ENCODE measurements around the gene DDX5.

The DDX5 gene

DNA sequence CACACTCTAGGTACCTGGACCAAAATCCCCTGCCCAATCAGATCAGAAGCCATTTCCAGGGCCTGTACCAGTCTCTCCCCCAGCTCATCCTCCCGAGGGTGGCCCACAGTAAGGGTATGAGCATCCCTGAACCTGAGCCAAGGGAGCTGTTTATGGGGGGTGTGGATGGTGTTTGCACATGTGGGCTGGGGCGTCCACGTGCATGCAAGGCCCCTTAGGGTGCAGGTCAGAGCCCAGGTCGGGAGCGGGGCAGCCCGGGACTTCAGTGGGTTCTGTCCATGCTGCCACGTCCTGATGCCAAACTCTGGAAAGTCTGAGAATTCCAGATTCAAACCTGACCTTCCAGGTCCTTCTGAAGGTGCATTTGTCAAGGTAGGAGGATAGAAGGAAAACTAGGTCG lies 47.3 kb downstream of the DDX5 start:
- Mint-ChIP-seq H3K27ac (no peak overlapping the region), H3K36me3 (ENCODE audit: low read depth) (no peaks in the 10 kb centered on the region), H3K9me3 (no peaks in the 10 kb centered on the region), H3K4me3 (no peak overlapping the region), H3K4me1 (peaks cover 18% of the 10 kb centered on the region), H3K27me3 (no peaks in the 10 kb centered on the region)
- ATAC-seq (no peak), DNase-seq (no peak)

DNA sequence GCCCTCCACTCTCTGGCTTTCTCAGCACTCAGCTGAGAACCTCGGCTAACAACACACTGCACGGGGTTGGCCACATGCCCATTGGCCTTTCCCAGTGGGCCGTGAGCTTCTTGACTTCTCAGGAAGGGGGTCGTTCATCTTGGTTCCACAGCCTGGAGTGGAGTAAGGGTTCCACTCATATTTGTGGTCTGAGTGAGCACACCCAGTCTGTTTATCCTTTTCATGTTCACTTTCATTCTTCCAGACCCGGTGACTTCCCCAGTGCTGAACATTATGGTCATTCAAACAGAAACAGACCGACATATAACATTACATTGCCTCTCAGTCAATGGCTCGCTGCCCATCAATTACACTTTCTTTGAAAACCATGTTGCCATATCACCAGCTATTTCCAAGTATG lies 48.9 kb downstream of the DDX5 start:
- Mint-ChIP-seq H3K27ac (no peak overlapping the region), H3K9me3 (no peaks in the 10 kb centered on the region), H3K4me1 (peaks cover 18% of the 10 kb centered on the region), H3K4me3 (no peak overlapping the region), H3K27me3 (no peaks in the 10 kb centered on the region), H3K36me3 (ENCODE audit: low read depth) (peaks cover 2% of the 10 kb centered on the region)
- no peak for DNase-seq
- no peak for ATAC-seq

DNA sequence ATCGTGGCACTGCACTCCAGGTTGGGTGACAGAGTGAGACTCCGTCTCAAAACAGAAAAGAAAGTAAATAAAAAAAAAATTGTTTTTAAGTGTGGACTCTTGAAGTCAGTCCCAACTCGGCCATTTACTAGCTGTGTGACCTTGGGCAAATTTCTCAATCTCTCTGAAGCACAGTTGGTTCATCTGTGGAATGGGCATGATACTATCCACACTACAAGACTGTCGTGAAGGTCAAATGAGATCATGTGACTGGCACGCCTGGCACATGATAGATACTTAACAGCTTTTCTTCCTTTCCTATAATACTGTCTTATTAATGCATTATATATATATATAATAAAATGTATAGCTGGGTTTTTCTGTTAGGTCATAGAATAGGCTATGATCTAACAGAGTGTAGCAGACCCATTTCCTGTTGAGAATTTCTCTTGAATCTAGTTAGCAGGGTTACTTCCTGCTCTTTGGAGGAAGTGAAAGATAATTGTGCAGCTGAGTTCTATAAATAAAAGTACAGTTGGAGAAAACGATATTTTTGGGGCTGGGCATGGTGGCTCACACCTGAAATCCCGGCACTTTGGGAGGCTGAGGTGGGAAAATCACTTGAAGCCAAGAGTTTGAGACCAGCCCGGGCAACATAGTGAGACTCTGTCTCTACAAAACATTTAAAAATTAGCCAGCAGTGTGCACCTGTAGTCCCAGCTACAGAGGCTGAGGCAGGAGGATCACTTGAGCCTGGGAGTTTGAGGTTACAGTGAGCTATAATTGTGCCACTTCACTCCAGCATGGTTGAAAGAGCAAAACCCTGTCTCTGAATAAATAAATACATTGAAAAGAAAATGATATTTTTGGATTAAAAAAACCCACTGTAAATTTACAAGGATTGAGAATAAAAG lies 49.9 kb downstream of the DDX5 start:
- Mint-ChIP-seq H3K27ac (no peak overlapping the region), H3K9me3 (no peaks in the 10 kb centered on the region), H3K36me3 (ENCODE audit: low read depth) (peaks cover 2% of the 10 kb centered on the region), H3K27me3 (no peaks in the 10 kb centered on the region), H3K4me3 (no peak overlapping the region), H3K4me1 (peaks cover 18% of the 10 kb centered on the region)
- DNase-seq (no peak), ATAC-seq (no peak)

DNA sequence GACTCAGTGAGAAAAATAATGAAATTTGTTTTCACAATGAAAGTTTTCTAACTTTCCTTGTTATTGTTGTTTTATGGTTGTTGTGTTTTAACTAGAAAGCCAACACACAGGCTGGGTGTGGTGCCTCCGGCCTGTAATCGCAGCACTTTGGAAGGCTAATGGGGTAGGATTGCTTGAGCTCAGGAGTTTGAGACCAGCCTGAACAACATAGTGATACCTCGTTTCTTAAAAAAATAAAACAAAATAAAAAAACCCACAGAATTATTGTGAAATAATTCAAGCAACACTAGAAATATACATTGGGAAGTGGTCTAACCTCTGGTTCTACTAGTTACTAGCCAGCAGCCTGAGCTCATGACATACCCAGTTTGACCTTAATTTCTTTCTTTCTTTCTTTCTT lies 56.5 kb downstream of the DDX5 start:
- no peak for DNase-seq
- H3K36me3 Mint-ChIP-seq (ENCODE audit: low read depth), result peaks cover 2% of the 10 kb centered on the region
- no peak overlapping the region for H3K4me3 Mint-ChIP-seq
- no peaks in the 10 kb centered on the region for H3K9me3 Mint-ChIP-seq
- no peaks in the 10 kb centered on the region for H3K27me3 Mint-ChIP-seq
- no peak for ATAC-seq
- no peak overlapping the region for H3K27ac Mint-ChIP-seq
- H3K4me1 Mint-ChIP-seq, result peaks cover 11% of the 10 kb centered on the region

DNA sequence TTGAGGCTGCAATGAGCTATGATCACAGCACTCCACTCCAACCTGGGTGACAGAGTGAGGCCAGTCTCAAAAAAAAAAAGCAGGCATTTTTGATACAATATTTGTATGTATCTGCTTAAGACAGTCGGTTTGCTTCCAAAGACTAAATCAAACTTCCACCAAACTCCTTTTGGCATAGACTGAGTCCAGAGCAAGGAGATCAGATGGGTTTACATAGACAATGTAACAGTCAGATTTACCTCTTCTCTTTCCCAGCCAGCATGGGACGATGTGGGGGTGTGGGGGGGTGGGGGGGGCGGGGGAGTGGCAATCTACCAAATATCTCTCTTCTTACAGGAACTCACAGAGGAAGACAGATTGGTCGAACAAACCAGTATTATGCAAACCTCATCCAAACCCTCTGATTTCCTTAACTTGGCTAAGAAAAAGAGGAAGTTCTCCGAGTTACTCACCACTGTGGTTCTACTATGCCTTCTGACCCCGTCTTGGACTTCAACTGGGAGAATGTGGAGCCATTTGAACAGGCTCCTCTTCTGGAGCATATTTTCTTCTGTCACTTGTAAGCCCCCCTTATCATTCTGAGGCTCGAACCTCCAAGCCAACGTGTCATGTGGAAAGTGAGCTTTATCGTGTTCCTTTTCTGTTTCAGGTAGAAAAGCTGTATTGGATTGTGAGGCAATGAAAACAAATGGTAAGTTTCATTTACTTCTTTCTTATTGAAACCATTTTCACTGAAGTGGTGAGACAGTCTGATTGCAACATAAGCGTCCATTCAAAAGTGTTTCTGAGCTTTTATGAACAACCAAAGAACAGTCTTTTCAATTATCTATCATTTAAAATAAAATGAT lies 57.2 kb downstream of the DDX5 start, which contains the start of gene MILR1:
TSS of gene MILR1 (plus strand) at position 451 of the 848 bp plus-strand sequence. CDS start at position 505, 54 bp downstream.
- Mint-ChIP-seq H3K9me3 (no peaks in the 10 kb centered on the region), H3K36me3 (ENCODE audit: low read depth) (peaks cover 2% of the 10 kb centered on the region), H3K27me3 (no peaks in the 10 kb centered on the region), H3K27ac (peak within 1 kb of the TSS; percentile 61), H3K4me3 (peak within 1 kb of the TSS; percentile 22), H3K4me1 (peaks cover 11% of the 10 kb centered on the region)
- ATAC-seq, result no peak
- DNase-seq, result no peak
